ENCODE results near the gene PPIB. TPM values are rescaled to one million over a fixed set of nuclear protein-coding genes. Genes with fewer than 3 reads are reported as not detected.

The PPIB gene
- total and polyA plus RNA-seq, 2 experiments from 2014 or later, result 398 to 870 TPM

DNA sequence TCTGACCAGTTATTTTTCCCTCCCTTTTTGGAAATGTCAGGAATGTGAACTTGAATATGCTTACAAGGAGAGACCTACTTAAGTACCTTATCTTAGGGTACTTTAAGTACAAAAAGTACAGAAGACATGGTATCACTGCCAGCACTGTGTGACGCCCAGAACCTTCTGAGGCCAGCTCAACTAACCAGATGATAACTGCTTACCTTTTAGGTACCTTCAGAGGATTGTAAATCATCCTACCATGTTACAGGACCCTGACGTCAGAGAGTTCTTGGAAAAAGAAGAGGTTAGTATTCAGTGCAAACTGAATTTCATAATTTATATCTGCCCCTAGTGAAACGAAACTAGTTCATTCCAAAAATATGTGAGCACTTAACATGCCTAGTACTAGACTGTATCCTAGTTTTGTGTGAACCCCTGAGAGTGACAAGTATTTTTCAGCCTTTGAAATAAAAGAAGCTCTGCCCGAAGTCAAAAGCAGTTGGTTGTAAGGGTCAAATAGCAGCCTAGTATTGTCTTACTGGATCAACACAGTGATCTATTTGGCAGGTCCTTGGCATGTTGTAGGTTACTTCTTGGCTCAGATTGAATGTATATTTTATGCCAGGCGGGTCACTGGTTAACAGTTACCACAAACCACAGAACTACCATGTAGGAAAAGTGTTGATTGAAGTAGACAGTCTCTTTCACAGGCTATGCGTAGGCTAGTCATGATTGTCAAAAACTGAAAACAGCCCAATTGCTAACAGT is 35.1 kb downstream of the PPIB start:
- H3K4me1 Mint-ChIP-seq, result no peaks in the 10 kb centered on the region
- H3K27me3 ChIP-seq (ENCODE audit: insufficient read depth), result no peaks in the 10 kb centered on the region
- H4K20me1 ChIP-seq (replicated peaks; ENCODE audit: insufficient read depth), result no peaks in the 10 kb centered on the region; the same call in 1 of the 2 replicates
- H3K9me2 ChIP-seq (ENCODE audit: insufficient read depth), result no peaks in the 10 kb centered on the region
- H3K79me2 ChIP-seq (replicated peaks; ENCODE audit: insufficient read depth), result no peaks in the 10 kb centered on the region
- H2AFZ ChIP-seq, result no peak overlapping the region
- H3K27me3 Mint-ChIP-seq (ENCODE audit: insufficient read depth, low read depth, poor library complexity), result peaks cover 1% of the 10 kb centered on the region
- TF ChIP-seq CREB1 (CRISPR knock-in tag; IDR thresholded peaks at IDR 0.05; ENCODE audit: low read depth), result no peak
- no peak for TF ChIP-seq JUNB (IDR thresholded peaks at IDR 0.05; ENCODE audit: unreplicated experiment)
- TF ChIP-seq EZH2 (IDR thresholded peaks at IDR 0.05; ENCODE audit: low read depth, unreplicated experiment), result no peak
- no peak for TF ChIP-seq CTCF (conservative IDR thresholded peaks at IDR 0.05; ENCODE audit: low read depth in 2 of 2)
- no peak for TF ChIP-seq POLR2AphosphoS5 (IDR thresholded peaks at IDR 0.05; ENCODE audit: low read depth)
- no peak for TF ChIP-seq ZNF114 (CRISPR knock-in tag; IDR thresholded peaks at IDR 0.05)
- no peak for TF ChIP-seq STAT1 (IDR thresholded peaks at IDR 0.05; ENCODE audit: unreplicated experiment)
- TF ChIP-seq NANOG (IDR thresholded peaks at IDR 0.05; ENCODE audit: borderline replicate concordance), result no peak
- no peak for TF ChIP-seq ZNF462 (CRISPR knock-in tag; IDR thresholded peaks at IDR 0.05)
- TF ChIP-seq, protein P1, sequence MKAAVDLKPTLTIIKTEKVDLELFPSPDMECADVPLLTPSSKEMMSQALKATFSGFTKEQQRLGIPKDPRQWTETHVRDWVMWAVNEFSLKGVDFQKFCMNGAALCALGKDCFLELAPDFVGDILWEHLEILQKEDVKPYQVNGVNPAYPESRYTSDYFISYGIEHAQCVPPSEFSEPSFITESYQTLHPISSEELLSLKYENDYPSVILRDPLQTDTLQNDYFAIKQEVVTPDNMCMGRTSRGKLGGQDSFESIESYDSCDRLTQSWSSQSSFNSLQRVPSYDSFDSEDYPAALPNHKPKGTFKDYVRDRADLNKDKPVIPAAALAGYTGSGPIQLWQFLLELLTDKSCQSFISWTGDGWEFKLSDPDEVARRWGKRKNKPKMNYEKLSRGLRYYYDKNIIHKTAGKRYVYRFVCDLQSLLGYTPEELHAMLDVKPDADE (IDR thresholded peaks at IDR 0.05), result no peak
- TF ChIP-seq, protein P2, sequence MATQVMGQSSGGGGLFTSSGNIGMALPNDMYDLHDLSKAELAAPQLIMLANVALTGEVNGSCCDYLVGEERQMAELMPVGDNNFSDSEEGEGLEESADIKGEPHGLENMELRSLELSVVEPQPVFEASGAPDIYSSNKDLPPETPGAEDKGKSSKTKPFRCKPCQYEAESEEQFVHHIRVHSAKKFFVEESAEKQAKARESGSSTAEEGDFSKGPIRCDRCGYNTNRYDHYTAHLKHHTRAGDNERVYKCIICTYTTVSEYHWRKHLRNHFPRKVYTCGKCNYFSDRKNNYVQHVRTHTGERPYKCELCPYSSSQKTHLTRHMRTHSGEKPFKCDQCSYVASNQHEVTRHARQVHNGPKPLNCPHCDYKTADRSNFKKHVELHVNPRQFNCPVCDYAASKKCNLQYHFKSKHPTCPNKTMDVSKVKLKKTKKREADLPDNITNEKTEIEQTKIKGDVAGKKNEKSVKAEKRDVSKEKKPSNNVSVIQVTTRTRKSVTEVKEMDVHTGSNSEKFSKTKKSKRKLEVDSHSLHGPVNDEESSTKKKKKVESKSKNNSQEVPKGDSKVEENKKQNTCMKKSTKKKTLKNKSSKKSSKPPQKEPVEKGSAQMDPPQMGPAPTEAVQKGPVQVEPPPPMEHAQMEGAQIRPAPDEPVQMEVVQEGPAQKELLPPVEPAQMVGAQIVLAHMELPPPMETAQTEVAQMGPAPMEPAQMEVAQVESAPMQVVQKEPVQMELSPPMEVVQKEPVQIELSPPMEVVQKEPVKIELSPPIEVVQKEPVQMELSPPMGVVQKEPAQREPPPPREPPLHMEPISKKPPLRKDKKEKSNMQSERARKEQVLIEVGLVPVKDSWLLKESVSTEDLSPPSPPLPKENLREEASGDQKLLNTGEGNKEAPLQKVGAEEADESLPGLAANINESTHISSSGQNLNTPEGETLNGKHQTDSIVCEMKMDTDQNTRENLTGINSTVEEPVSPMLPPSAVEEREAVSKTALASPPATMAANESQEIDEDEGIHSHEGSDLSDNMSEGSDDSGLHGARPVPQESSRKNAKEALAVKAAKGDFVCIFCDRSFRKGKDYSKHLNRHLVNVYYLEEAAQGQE (IDR thresholded peaks at IDR 0.05; ENCODE audit: unreplicated experiment), result no peak
- no peak for TF ChIP-seq ZNF331 (CRISPR knock-in tag; IDR thresholded peaks at IDR 0.05; ENCODE audit: low read depth)
- peaks cover 55% of the 10 kb centered on the region for H3K36me3 Mint-ChIP-seq (ENCODE audit: low read depth)
- ATAC-seq (no peak), DNase-seq (ENCODE audit: low spot score) (no peak)
- H3K9me3 Mint-ChIP-seq, result no peaks in the 10 kb centered on the region
- no peak overlapping the region for H3K4me3 Mint-ChIP-seq
- H3K36me3 ChIP-seq (ENCODE audit: insufficient read depth), result peaks cover 35% of the 10 kb centered on the region
- no peak overlapping the region for H3K27ac ChIP-seq (ENCODE audit: low read depth)
- H3K27ac Mint-ChIP-seq, result no peak overlapping the region
- 0 out of 2 replicates have a peak, but pooled peaks cover 6% of the 10 kb centered on the region for H3F3A ChIP-seq (replicated peaks; ENCODE audit: low read depth)
- no peak overlapping the region for H3K4me3 ChIP-seq
- H3K4me2 ChIP-seq, result no peak overlapping the region
- no peaks in the 10 kb centered on the region for H3K4me1 ChIP-seq (ENCODE audit: insufficient read depth)
